IMR-90 (cell line): ENCODE measurements around the gene KIDINS220. TPM values are rescaled to one million over a fixed set of nuclear protein-coding genes. Genes with fewer than 3 reads are reported as not detected.

Experiments
- ATAC-seq: fragments of 200-7000 bp; cut with Tn5 transposase; 2 replicates; pipeline ENCODE4 v1.9.1; 2020; ENCODE audit warnings: low read depth, mild to moderate bottlenecking, moderate library complexity
- BruUV-seq: library from RNA; stranded (reverse); fragments of 400-500 nt; replicated peaks from 2 replicates; lab custom pipeline; 2021; lab: Mats Ljungman, UMichigan
- CTCF ChIA-PET: fragments of 300-600 bp; formaldehyde crosslinking; extraction: SDS; loops from one replicate; lab custom pipeline; 2021; ENCODE audit warnings: antibody characterized with exemption; lab: Yijun Ruan, JAX
- POLR2A ChIA-PET: fragments of 300-600 bp; sonication (Branson Sonifier 250); formaldehyde crosslinking; loops from one replicate; lab custom pipeline; 2022; ENCODE audit warnings: antibody characterized with exemption; ENCODE audit not compliant: unreplicated experiment; lab: Charles Lee
- DNase-seq: peaks from one replicate; pipeline ENCODE4 v3.0.0; 2013
- H2AFZ ChIP-seq: replicated peaks from 2 replicates; pipeline ENCODE3; 2013; ENCODE audit warnings: low read length, mild to moderate bottlenecking; ENCODE audit not compliant: poor library complexity
- H2AK5ac ChIP-seq: 2 replicates; pipeline ENCODE4 v1.6.1; 2013; ENCODE audit warnings: low read depth, low read length, inconsistent platforms
- H2AK9ac ChIP-seq: replicated peaks from 2 replicates; pipeline ENCODE3; 2013; ENCODE audit warnings: mild to moderate bottlenecking, low read depth, low read length, moderate library complexity; ENCODE audit not compliant: poor library complexity
- H2BK120ac ChIP-seq: 2 replicates; pipeline ENCODE4 v1.6.1; 2013; ENCODE audit warnings: low read depth, low read length, inconsistent platforms
- H2BK15ac ChIP-seq: 3 replicates; pipeline ENCODE4 v1.6.1; 2013; ENCODE audit warnings: low read depth, low read length, inconsistent platforms
- H2BK20ac ChIP-seq: 2 replicates; pipeline ENCODE4 v1.6.1; 2013; ENCODE audit warnings: low read depth, mild to moderate bottlenecking, inconsistent platforms, low read length, moderate library complexity
- H2BK5ac ChIP-seq: 2 replicates; pipeline ENCODE4 v1.6.1; 2013; ENCODE audit warnings: mild to moderate bottlenecking, low read depth, low read length, inconsistent platforms; ENCODE audit not compliant: poor library complexity, severe bottlenecking
- H3K14ac ChIP-seq: replicated peaks from 2 replicates; pipeline ENCODE4 v1.6.1; 2013; ENCODE audit warnings: low read depth, low read length, inconsistent platforms
- H3K18ac ChIP-seq: 2 replicates; pipeline ENCODE4 v1.6.1; 2013; ENCODE audit warnings: low read depth, low read length, control low read depth
- H3K23ac ChIP-seq: 2 replicates; pipeline ENCODE4 v1.6.1; 2013; ENCODE audit warnings: low read depth, low read length, inconsistent platforms
- H3K27ac ChIP-seq: 2 replicates; pipeline ENCODE4 v1.5.1; 2013; ENCODE audit warnings: mild to moderate bottlenecking, control low read depth, low read length; ENCODE audit not compliant: insufficient read depth
- H3K27me3 ChIP-seq: 2 replicates; pipeline ENCODE4 v1.6.1; 2013; ENCODE audit warnings: low read length; ENCODE audit not compliant: control insufficient read depth, insufficient read depth
- H3K36me3 ChIP-seq: 2 replicates; pipeline ENCODE4 v1.6.1; 2013; ENCODE audit warnings: low read length, mixed read lengths; ENCODE audit not compliant: control insufficient read depth, insufficient read depth
- H3K4ac ChIP-seq: 2 replicates; pipeline ENCODE4 v1.6.1; 2013; ENCODE audit warnings: low read depth, low read length, inconsistent platforms
- H3K4me1 ChIP-seq: 2 replicates; pipeline ENCODE4 v1.6.1; 2013; ENCODE audit warnings: low read length, mixed read lengths; ENCODE audit not compliant: control insufficient read depth, insufficient read depth
- H3K4me2 ChIP-seq: 2 replicates; pipeline ENCODE4 v1.6.1; 2013; ENCODE audit warnings: low read depth, mild to moderate bottlenecking, control low read depth, low read length, moderate library complexity
- H3K4me3 ChIP-seq: 2 replicates; pipeline ENCODE4 v1.5.1; 2013; ENCODE audit warnings: low read depth, mild to moderate bottlenecking, control low read depth, low read length, moderate library complexity; ENCODE audit not compliant: insufficient read depth
- H3K56ac ChIP-seq: 2 replicates; pipeline ENCODE4 v1.6.1; 2013; ENCODE audit warnings: low read length, inconsistent platforms; ENCODE audit not compliant: insufficient read depth; ENCODE audit errors: extremely low read depth
- H3K79me1 ChIP-seq, 2 experiments: 2 replicates each; pipeline ENCODE4 v1.6.1; 2013; ENCODE audit warnings: low read length in 2 of 2, inconsistent platforms in 1 of 2, low read depth in 1 of 2
- H3K9ac ChIP-seq: 2 replicates; pipeline ENCODE4 v1.6.1; 2013; ENCODE audit warnings: low read depth, low read length, control low read depth
- H3K9me1 ChIP-seq: 2 replicates; pipeline ENCODE4 v1.6.1; 2013; ENCODE audit warnings: low read length, inconsistent platforms; ENCODE audit not compliant: insufficient read depth
- H3K9me3 ChIP-seq: 2 replicates; pipeline ENCODE4 v1.6.1; 2013; ENCODE audit warnings: low read length; ENCODE audit not compliant: control insufficient read depth, insufficient read depth
- H4K20me1 ChIP-seq: 2 replicates; pipeline ENCODE4 v1.6.1; 2013; ENCODE audit warnings: low read length, inconsistent platforms; ENCODE audit not compliant: insufficient read depth
- H4K5ac ChIP-seq: 2 replicates; pipeline ENCODE4 v1.6.1; 2013; ENCODE audit warnings: mild to moderate bottlenecking, low read depth, low read length, control low read depth
- H4K8ac ChIP-seq, 2 experiments: 2 replicates each; pipeline ENCODE4 v1.6.1; 2013; ENCODE audit warnings: low read depth in 2 of 2, low read length in 2 of 2, control low read depth in 1 of 2, inconsistent platforms in 1 of 2
- H4K91ac ChIP-seq: 2 replicates; pipeline ENCODE4 v1.6.1; 2013; ENCODE audit warnings: low read depth, low read length, inconsistent platforms; ENCODE audit not compliant: insufficient read depth
- BHLHE40 ChIP-seq: fragments of 150-350 bp; IDR thresholded peaks from 2 replicates; pipeline ENCODE4 v1.6.1; 2016; ENCODE audit warnings: mild to moderate bottlenecking, low read depth, low read length
- CEBPB ChIP-seq: IDR thresholded peaks from 2 replicates; pipeline ENCODE4 v1.6.1; 2012; ENCODE audit warnings: low read depth, low read length, improper control_type of control experiment
- CHD1 ChIP-seq: IDR thresholded peaks from 2 replicates; pipeline ENCODE4 v1.6.1; 2012; ENCODE audit warnings: low read depth, low read length, improper control_type of control experiment
- FOS ChIP-seq: fragments of 150-350 bp; IDR thresholded peaks from 2 replicates; pipeline ENCODE4 v1.6.1; 2016; ENCODE audit warnings: low read depth, low read length
- MAFK ChIP-seq: IDR thresholded peaks from 2 replicates; pipeline ENCODE4 v1.6.1; 2012; ENCODE audit warnings: low read depth, low read length, improper control_type of control experiment
- MAZ ChIP-seq: IDR thresholded peaks from 2 replicates; pipeline ENCODE4 v1.6.1; 2012; ENCODE audit warnings: low read depth, mild to moderate bottlenecking, low read length, improper control_type of control experiment, moderate library complexity, borderline replicate concordance
- MXI1 ChIP-seq: IDR thresholded peaks from 2 replicates; pipeline ENCODE4 v1.6.1; 2012; ENCODE audit warnings: low read depth, mild to moderate bottlenecking, low read length, moderate library complexity, borderline replicate concordance
- NFE2L2 ChIP-seq: fragments of 150-350 bp; IDR thresholded peaks from 2 replicates; pipeline ENCODE4 v1.6.1; 2016; ENCODE audit warnings: low read depth, mild to moderate bottlenecking, low read length
- POLR2A ChIP-seq: IDR thresholded peaks from 2 replicates; pipeline ENCODE4 v1.6.1; 2012; ENCODE audit warnings: mild to moderate bottlenecking, low read depth, low read length
- RAD21 ChIP-seq: IDR thresholded peaks from 2 replicates; pipeline ENCODE4 v1.6.1; 2012; ENCODE audit warnings: low read length, improper control_type of control experiment
- RCOR1 ChIP-seq: IDR thresholded peaks from 2 replicates; pipeline ENCODE4 v1.6.1; 2012; ENCODE audit warnings: mild to moderate bottlenecking, low read length, improper control_type of control experiment; ENCODE audit not compliant: insufficient replicate concordance
- RFX5 ChIP-seq: IDR thresholded peaks from 2 replicates; pipeline ENCODE4 v1.8.0; 2012; ENCODE audit warnings: low read depth, mild to moderate bottlenecking, low read length, moderate library complexity
- SMC3 ChIP-seq: fragments of 150-350 bp; IDR thresholded peaks from 2 replicates; pipeline ENCODE4 v1.6.1; 2016; ENCODE audit warnings: low read depth, mild to moderate bottlenecking, antibody characterized with exemption, low read length, moderate library complexity
- whole genome bisulfite sequencing, 2 experiments: methylation state at CpG; one replicate each; pipeline versions ENCODE4 v1.1.5 to v1.1.7; 2013; ENCODE audit warnings: missing lambda C conversion rate in 2 of 2; ENCODE audit not compliant: insufficient read length in 1 of 2; ENCODE audit errors: extremely low coverage in 2 of 2; 5-methylcytosine and 5-hydroxymethylcytosine counted together
- dilution Hi-C: fragments of 300-500 bp; cut with HindIII; formaldehyde crosslinking; loops from one replicate; pipeline ENCODE4 v1.14.3; 2018; ENCODE audit warnings: low sequenced_read_pairs; ENCODE audit not compliant: unreplicated experiment
- in situ Hi-C: fragments of 300-500 bp; cut with MboI; formaldehyde crosslinking; loops from 3 replicates; pipeline ENCODE4 v1.14.3; 2019; ENCODE audit warnings: low sequenced_read_pairs, inconsistent platforms, mixed read lengths
- intact Hi-C: fragments of 100-400 bp; cut with micrococcal nuclease; formaldehyde crosslinking; loops from 2 replicates; pipeline ENCODE4 v1.10.0; 2022
- polyA plus RNA-seq, 3 experiments: library from polyadenylated mRNA; depleted of rRNA; stranded (reverse); fragments of >200 nt; gene quantifications; 2 replicates each; pipeline ENCODE4 v1.2.3, GENCODE V29; 2012; ENCODE audit warnings: low replicate concordance in 1 of 3
- total RNA-seq: library from RNA; depleted of rRNA; stranded (reverse); fragments of >200 nt; gene quantifications from 2 replicates; pipeline ENCODE4 v1.2.3, GENCODE V29; 2012
- TF ChIP-seq, protein P1 (sequence below): fragments of 150-350 bp; IDR thresholded peaks from 2 replicates; pipeline ENCODE4 v1.6.1; 2016; ENCODE audit warnings: low read depth, mild to moderate bottlenecking, low read length, moderate library complexity, borderline replicate concordance
- TF ChIP-seq, protein P2 (sequence below): fragments of 150-350 bp; IDR thresholded peaks from 2 replicates; pipeline ENCODE4 v1.6.1; 2017; ENCODE audit warnings: mild to moderate bottlenecking, antibody characterized with exemption, low read length, low read depth
- TF ChIP-seq, protein P3 (sequence below): conservative IDR thresholded peaks from 2 replicates; pipeline ENCODE4 v1.5.1; 2012; ENCODE audit warnings: mild to moderate bottlenecking, low read depth, low read length, improper control_type of control experiment

KIDINS220 gene
- total and polyA plus RNA-seq, 2 of the 4 experiments (the other 2 are of a cell fraction) = 23.1 to 63.4 TPM

DNA sequence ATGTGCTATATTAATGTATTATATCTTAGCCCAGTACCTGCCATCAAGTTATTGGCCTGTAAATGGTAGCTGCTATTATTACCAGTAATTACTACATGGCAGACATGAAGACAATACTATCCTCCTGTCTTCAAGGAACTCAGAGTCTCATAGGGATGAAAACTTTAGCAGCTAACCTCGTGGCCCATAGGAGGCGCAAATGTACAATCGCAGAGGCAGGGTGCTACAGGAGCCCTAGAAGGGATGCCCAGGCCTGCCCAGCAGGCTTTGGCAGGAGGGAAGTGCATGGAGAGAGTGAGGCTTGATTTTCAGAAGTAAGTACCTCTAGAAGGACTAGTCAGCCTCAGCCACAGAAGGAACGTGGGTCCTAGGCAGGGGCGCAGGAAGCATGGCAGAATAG, 44.7 kb upstream of the KIDINS220 start:
- in situ Hi-C loops = no loop called here

More for the DNA sequence above, 44.7 kb upstream of the KIDINS220 start:
- BruUV-seq = no TSS peak
- H3K56ac ChIP-seq = no peak overlapping the region
- peak overlapping the region; percentile 64 for H2AFZ ChIP-seq
- H3K79me1 ChIP-seq = peaks cover 4% of the 10 kb centered on the region in 2 experiments; a peak in 2 of 4 replicates
- H3K4me2 ChIP-seq = no peak overlapping the region
- no peak overlapping the region for H3K23ac ChIP-seq
- no peak overlapping the region for H3K14ac ChIP-seq
- H3K4ac ChIP-seq = no peak overlapping the region
- H3K4me1 ChIP-seq = no peaks in the 10 kb centered on the region
- peak; percentile 69 for ATAC-seq
- H2AK9ac ChIP-seq = no peak overlapping the region
- H2BK15ac ChIP-seq = no peak overlapping the region
- H3K27ac ChIP-seq = no peak overlapping the region
- no peak overlapping the region for H4K8ac ChIP-seq
- H2BK20ac ChIP-seq = no peak overlapping the region
- no peaks in the 10 kb centered on the region for H3K9me3 ChIP-seq
- H2BK120ac ChIP-seq = no peak overlapping the region
- no peak overlapping the region for H3K18ac ChIP-seq
- no peak overlapping the region for H3K4me3 ChIP-seq
- peaks cover 14% of the 10 kb centered on the region for H3K36me3 ChIP-seq
- dilution Hi-C loops (no loop called here), intact Hi-C loops (no loop called here)
- H3K9me1 ChIP-seq = no peaks in the 10 kb centered on the region
- H3K9ac ChIP-seq = no peak overlapping the region
- H2BK5ac ChIP-seq = no peak overlapping the region
- no peak overlapping the region for H4K91ac ChIP-seq
- H3K27me3 ChIP-seq = no peaks in the 10 kb centered on the region
- DNase-seq = peak; percentile 26
- peak; percentile 28 for TF ChIP-seq SMC3
- no peak for TF ChIP-seq NFE2L2
- no peak for TF ChIP-seq BHLHE40
- TF ChIP-seq, protein P1, sequence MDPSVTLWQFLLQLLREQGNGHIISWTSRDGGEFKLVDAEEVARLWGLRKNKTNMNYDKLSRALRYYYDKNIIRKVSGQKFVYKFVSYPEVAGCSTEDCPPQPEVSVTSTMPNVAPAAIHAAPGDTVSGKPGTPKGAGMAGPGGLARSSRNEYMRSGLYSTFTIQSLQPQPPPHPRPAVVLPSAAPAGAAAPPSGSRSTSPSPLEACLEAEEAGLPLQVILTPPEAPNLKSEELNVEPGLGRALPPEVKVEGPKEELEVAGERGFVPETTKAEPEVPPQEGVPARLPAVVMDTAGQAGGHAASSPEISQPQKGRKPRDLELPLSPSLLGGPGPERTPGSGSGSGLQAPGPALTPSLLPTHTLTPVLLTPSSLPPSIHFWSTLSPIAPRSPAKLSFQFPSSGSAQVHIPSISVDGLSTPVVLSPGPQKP = no peak
- no peak for TF ChIP-seq MAZ
- TF ChIP-seq MXI1 = no peak
- no peak for TF ChIP-seq FOS
- no peak for TF ChIP-seq MAFK
- TF ChIP-seq POLR2A = no peak
- TF ChIP-seq RAD21 = peak; percentile 44
- TF ChIP-seq CEBPB = no peak
- no peak for TF ChIP-seq RFX5
- no peak for TF ChIP-seq RCOR1
- TF ChIP-seq CHD1 = no peak
- TF ChIP-seq, protein P2, sequence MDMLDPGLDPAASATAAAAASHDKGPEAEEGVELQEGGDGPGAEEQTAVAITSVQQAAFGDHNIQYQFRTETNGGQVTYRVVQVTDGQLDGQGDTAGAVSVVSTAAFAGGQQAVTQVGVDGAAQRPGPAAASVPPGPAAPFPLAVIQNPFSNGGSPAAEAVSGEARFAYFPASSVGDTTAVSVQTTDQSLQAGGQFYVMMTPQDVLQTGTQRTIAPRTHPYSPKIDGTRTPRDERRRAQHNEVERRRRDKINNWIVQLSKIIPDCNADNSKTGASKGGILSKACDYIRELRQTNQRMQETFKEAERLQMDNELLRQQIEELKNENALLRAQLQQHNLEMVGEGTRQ = no peak
- TF ChIP-seq, protein P3, sequence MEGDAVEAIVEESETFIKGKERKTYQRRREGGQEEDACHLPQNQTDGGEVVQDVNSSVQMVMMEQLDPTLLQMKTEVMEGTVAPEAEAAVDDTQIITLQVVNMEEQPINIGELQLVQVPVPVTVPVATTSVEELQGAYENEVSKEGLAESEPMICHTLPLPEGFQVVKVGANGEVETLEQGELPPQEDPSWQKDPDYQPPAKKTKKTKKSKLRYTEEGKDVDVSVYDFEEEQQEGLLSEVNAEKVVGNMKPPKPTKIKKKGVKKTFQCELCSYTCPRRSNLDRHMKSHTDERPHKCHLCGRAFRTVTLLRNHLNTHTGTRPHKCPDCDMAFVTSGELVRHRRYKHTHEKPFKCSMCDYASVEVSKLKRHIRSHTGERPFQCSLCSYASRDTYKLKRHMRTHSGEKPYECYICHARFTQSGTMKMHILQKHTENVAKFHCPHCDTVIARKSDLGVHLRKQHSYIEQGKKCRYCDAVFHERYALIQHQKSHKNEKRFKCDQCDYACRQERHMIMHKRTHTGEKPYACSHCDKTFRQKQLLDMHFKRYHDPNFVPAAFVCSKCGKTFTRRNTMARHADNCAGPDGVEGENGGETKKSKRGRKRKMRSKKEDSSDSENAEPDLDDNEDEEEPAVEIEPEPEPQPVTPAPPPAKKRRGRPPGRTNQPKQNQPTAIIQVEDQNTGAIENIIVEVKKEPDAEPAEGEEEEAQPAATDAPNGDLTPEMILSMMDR = peak; percentile 41
- H4K5ac ChIP-seq = no peak overlapping the region
- H2AK5ac ChIP-seq = no peak overlapping the region
- ChIA-PET CTCF (interaction anchor here (0.9 kb wide), 1 partner anchor 21 kb away, joined by 4 read pairs; no protein-coding TSS in a partner anchor), POLR2A (no interaction called here)
- no CpG with 5 or more reads among the region's 5 CpGs for WGBS, 2 experiments
- H4K20me1 ChIP-seq = no peaks in the 10 kb centered on the region
